ENCODE measurements around the gene TCTN1. TPM values are rescaled to one million over a fixed set of nuclear protein-coding genes. Genes with fewer than 3 reads are reported as not detected.

Gene TCTN1
- total and polyA plus RNA-seq, 2 of the 13 experiments (the other 11 are each of a cell fraction or from before 2014, with no cell fraction given) = 13.6 to 16.0 TPM

DNA sequence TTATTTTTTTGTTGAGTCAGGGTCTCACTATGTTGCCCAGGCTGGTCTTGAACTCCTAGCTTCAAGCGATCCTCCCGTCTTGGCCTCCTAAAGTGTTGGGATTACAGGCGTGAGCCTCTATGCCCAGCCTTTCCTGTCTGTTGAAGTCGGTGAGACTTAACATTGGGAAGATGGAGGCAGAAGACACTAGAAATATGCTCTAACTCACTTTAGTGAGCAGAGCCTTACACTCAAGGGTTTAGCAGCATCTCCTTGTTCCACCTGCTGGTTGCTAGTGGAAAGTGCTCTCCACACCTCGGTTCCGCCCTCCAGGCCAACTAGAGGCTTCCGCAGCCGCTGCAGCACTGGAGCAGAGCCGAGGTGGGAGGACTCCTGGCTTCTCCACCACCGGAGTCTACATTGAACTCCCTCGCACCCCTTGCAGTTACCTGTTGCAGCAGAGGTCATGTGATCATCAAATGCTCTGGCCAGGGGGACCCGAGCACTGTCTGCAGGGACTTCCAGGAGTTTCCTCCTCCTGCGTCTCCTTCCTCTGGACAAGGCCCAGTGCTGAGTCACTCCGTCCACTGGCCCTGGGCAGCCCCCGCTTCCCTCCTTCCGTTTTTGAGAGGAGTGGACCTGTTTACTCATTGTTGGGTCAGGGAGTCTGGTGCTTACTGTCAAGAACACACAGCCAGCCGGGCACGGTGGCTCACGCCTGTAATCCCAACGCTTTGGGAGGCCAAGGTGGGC lies 84.4 kb downstream of the TCTN1 start (continued):
- TF ChIP-seq, protein P1, sequence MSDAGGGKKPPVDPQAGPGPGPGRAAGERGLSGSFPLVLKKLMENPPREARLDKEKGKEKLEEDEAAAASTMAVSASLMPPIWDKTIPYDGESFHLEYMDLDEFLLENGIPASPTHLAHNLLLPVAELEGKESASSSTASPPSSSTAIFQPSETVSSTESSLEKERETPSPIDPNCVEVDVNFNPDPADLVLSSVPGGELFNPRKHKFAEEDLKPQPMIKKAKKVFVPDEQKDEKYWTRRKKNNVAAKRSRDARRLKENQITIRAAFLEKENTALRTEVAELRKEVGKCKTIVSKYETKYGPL (CRISPR knock-in tag; IDR thresholded peaks at IDR 0.05) = no peak
- TF ChIP-seq ZNF7 (CRISPR knock-in tag; IDR thresholded peaks at IDR 0.05) = no peak
- TF ChIP-seq AGO2 (optimal IDR thresholded peaks at IDR 0.05; ENCODE audit: low read depth, low read length) = no peak
- TF ChIP-seq ZNF777 (CRISPR knock-in tag; IDR thresholded peaks at IDR 0.05) = no peak
- TF ChIP-seq, protein P2, sequence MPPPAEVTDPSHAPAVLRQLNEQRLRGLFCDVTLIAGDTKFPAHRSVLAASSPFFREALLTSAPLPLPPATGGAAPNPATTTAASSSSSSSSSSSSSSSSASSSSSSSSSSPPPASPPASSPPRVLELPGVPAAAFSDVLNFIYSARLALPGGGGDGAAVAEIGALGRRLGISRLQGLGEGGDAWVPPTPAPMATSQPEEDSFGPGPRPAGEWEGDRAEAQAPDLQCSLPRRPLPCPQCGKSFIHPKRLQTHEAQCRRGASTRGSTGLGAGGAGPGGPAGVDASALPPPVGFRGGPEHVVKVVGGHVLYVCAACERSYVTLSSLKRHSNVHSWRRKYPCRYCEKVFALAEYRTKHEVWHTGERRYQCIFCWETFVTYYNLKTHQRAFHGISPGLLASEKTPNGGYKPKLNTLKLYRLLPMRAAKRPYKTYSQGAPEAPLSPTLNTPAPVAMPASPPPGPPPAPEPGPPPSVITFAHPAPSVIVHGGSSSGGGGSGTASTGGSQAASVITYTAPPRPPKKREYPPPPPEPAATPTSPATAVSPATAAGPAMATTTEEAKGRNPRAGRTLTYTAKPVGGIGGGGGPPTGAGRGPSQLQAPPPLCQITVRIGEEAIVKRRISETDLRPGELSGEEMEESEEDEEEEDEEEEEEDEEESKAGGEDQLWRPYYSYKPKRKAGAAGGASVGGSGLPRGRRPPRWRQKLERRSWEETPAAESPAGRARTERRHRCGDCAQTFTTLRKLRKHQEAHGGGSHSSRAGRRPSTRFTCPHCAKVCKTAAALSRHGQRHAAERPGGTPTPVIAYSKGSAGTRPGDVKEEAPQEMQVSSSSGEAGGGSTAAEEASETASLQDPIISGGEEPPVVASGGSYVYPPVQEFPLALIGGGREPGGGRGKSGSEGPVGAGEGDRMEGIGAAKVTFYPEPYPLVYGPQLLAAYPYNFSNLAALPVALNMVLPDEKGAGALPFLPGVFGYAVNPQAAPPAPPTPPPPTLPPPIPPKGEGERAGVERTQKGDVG (CRISPR knock-in tag; IDR thresholded peaks at IDR 0.05; ENCODE audit: borderline replicate concordance) = no peak
- peak; percentile 73; the same call in 1 of the 2 replicates for TF ChIP-seq ZNF768 (CRISPR knock-in tag; IDR thresholded peaks at IDR 0.05)
- TF ChIP-seq ZNF335 (CRISPR knock-in tag; IDR thresholded peaks at IDR 0.05) = no peak
- no peak for TF ChIP-seq RFXANK (CRISPR knock-in tag; IDR thresholded peaks at IDR 0.05)
- no peak for TF ChIP-seq JARID2 (CRISPR knock-in tag; IDR thresholded peaks at IDR 0.05; ENCODE audit: insufficient replicate concordance)
- TF ChIP-seq FOXK1 (CRISPR knock-in tag; IDR thresholded peaks at IDR 0.05; ENCODE audit: borderline replicate concordance, low read depth) = no peak; the same call in 1 of the 2 replicates
- TF ChIP-seq ZNF850 (CRISPR knock-in tag; conservative IDR thresholded peaks at IDR 0.05) = no peak
- no peak for TF ChIP-seq RARA (CRISPR knock-in tag; IDR thresholded peaks at IDR 0.05)
- TF ChIP-seq, protein P3, sequence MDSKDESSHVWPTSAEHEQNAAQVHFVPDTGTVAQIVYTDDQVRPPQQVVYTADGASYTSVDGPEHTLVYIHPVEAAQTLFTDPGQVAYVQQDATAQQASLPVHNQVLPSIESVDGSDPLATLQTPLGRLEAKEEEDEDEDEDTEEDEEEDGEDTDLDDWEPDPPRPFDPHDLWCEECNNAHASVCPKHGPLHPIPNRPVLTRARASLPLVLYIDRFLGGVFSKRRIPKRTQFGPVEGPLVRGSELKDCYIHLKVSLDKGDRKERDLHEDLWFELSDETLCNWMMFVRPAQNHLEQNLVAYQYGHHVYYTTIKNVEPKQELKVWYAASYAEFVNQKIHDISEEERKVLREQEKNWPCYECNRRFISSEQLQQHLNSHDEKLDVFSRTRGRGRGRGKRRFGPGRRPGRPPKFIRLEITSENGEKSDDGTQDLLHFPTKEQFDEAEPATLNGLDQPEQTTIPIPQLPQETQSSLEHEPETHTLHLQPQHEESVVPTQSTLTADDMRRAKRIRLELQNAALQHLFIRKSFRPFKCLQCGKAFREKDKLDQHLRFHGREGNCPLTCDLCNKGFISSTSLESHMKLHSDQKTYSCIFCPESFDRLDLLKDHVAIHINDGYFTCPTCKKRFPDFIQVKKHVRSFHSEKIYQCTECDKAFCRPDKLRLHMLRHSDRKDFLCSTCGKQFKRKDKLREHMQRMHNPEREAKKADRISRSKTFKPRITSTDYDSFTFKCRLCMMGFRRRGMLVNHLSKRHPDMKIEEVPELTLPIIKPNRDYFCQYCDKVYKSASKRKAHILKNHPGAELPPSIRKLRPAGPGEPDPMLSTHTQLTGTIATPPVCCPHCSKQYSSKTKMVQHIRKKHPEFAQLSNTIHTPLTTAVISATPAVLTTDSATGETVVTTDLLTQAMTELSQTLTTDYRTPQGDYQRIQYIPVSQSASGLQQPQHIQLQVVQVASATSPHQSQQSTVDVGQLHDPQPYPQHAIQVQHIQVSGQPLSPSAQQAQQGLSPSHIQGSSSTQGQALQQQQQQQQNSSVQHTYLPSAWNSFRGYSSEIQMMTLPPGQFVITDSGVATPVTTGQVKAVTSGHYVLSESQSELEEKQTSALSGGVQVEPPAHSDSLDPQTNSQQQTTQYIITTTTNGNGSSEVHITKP (CRISPR knock-in tag; IDR thresholded peaks at IDR 0.05; ENCODE audit: low read depth) = no peak
- TF ChIP-seq, protein P4, sequence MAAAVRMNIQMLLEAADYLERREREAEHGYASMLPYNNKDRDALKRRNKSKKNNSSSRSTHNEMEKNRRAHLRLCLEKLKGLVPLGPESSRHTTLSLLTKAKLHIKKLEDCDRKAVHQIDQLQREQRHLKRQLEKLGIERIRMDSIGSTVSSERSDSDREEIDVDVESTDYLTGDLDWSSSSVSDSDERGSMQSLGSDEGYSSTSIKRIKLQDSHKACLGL (CRISPR knock-in tag; IDR thresholded peaks at IDR 0.05) = no peak
- no peak for TF ChIP-seq SRY (CRISPR knock-in tag; IDR thresholded peaks at IDR 0.05)
- no peak for TF ChIP-seq NONO (IDR thresholded peaks at IDR 0.05)
- TF ChIP-seq NONO (CRISPR knock-in tag; conservative IDR thresholded peaks at IDR 0.05) = no peak
- no peak for TF ChIP-seq CREB1 (IDR thresholded peaks at IDR 0.05)
- TF ChIP-seq CREB1 (CRISPR knock-in tag; IDR thresholded peaks at IDR 0.05) = no peak
- TF ChIP-seq MZF1 (CRISPR knock-in tag; IDR thresholded peaks at IDR 0.05; ENCODE audit: borderline replicate concordance) = 0 out of 2 replicates have a peak, but pooled peaks have one; percentile 44
- TF ChIP-seq ZNF788 (CRISPR knock-in tag; IDR thresholded peaks at IDR 0.05; ENCODE audit: borderline replicate concordance) = no peak
- no peak for TF ChIP-seq KMT2B (CRISPR knock-in tag; IDR thresholded peaks at IDR 0.05)
- no peak for TF ChIP-seq ZNF776 (CRISPR knock-in tag; IDR thresholded peaks at IDR 0.05)
- no peak for TF ChIP-seq ZNF607 (CRISPR knock-in tag; IDR thresholded peaks at IDR 0.05; ENCODE audit: borderline replicate concordance)
